IPS DF 6.9 (cell line): ENCODE data around the gene OR2D3.
"Not testable (repeated sequence)": the region's sequence is repeated elsewhere in the genome, so short reads cannot be mapped to it uniquely, and the experiment has no call there.

Experiments
- DNase-seq: peaks from one replicate; pipeline ENCODE4 v3.0.0-alpha.2; 2013; ENCODE audit warnings: low read depth, low spot score
- H3K27ac ChIP-seq: one replicate; pipeline ENCODE4 v1.5.1; 2013; ENCODE audit warnings: low read length, control low read depth
- H3K27me3 ChIP-seq: 2 replicates; pipeline ENCODE4 v1.6.1; 2013; ENCODE audit warnings: mild to moderate bottlenecking, low read length; ENCODE audit not compliant: control insufficient read depth, insufficient read depth
- H3K36me3 ChIP-seq: 2 replicates; pipeline ENCODE4 v1.6.1; 2013; ENCODE audit warnings: low read length; ENCODE audit not compliant: control insufficient read depth, insufficient read depth
- H3K4me1 ChIP-seq: 2 replicates; pipeline ENCODE4 v1.6.1; 2013; ENCODE audit warnings: low read length; ENCODE audit not compliant: control insufficient read depth, insufficient read depth
- H3K4me3 ChIP-seq: 2 replicates; pipeline ENCODE4 v1.5.1; 2013; ENCODE audit warnings: mild to moderate bottlenecking, low read length
- H3K9me3 ChIP-seq: 2 replicates; pipeline ENCODE4 v1.6.1; 2013; ENCODE audit warnings: low read length, inconsistent platforms; ENCODE audit not compliant: control insufficient read depth, insufficient read depth
- WGBS: extraction: QIAGEN DNeasy Blood & Tissue Kit; methylation state at CpG from one replicate; pipeline ENCODE4 v1.1.7; 2013; ENCODE audit warnings: mixed read lengths, missing lambda C conversion rate; ENCODE audit not compliant: insufficient read length, insufficient coverage; 5-methylcytosine and 5-hydroxymethylcytosine counted together

OR2D3 gene

DNA sequence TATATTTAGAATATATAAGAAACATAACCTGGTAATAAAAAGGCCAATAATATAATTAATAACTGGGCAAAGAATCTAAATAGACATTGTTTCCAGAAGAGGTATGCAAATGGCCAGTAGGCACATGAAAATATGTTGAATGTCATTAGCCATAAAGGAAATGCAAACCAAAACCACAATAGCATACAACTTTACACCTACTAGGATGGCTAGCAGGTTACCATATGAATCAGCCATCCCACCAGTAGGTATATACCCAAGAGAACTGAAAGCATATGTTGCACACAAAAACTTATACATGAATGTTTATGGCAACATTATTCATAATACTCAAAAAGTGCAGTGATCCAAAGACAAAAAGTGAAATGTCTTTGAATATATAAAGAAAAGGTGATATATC lies 25.8 kb upstream of the OR2D3 start:
- Histone ChIP-seq H3K27me3 (no peaks in the 10 kb centered on the region), H3K27ac (no peak overlapping the region), H3K4me3 (no peak overlapping the region), H3K4me1 (no peaks in the 10 kb centered on the region), H3K36me3 (no peaks in the 10 kb centered on the region), H3K9me3 (no peaks in the 10 kb centered on the region)
- DNase-seq, result no peak

GRCh38 chr11:6898911-6899310 lies 21.9 kb upstream of the OR2D3 start:
- Histone ChIP-seq H3K27me3 (no peaks in the 10 kb centered on the region), H3K9me3 (no peaks in the 10 kb centered on the region), H3K4me3 (no peak overlapping the region), H3K4me1 (no peaks in the 10 kb centered on the region), H3K27ac (no peak overlapping the region), H3K36me3 (no peaks in the 10 kb centered on the region)
- DNase-seq, result no peak
- no CpG with 5 or more reads among the region's 1 CpG for WGBS

GRCh38 chr11:6900327-6900999 lies 20.3 kb upstream of the OR2D3 start:
- no CpG with 5 or more reads among the region's 2 CpGs for WGBS
- Histone ChIP-seq H3K27me3 (no peaks in the 10 kb centered on the region), H3K4me3 (no peak overlapping the region), H3K27ac (no peak overlapping the region), H3K4me1 (no peaks in the 10 kb centered on the region), H3K9me3 (no peaks in the 10 kb centered on the region), H3K36me3 (no peaks in the 10 kb centered on the region)
- DNase-seq, result no peak

DNA sequence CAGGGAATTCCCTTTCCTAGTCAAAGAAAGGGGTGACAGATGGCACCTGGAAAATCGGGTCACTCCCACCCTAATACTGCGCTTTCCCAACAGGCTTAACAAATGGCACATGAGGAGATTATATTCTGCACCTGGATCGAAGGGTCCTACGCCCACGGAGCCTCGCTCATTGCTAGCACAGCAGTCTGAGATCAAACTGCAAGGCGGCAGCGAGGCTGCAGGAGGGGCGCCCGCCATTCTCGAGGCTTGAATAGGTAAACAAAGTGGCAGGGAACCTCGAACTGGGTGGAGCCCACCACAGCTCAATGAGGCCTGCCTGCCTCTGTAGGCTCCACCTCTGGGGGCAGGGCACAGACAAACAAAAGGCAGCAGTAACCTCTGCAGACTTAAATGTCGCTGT lies 16.0 kb upstream of the OR2D3 start:
- WGBS, result no CpG with 5 or more reads among the region's 13 CpGs

GRCh38 chr11:6911378-6911777 lies 9.4 kb upstream of the OR2D3 start:
- Histone ChIP-seq H3K9me3 (no peaks in the 10 kb centered on the region), H3K36me3 (no peaks in the 10 kb centered on the region), H3K4me3 (no peak overlapping the region), H3K27me3 (no peaks in the 10 kb centered on the region), H3K4me1 (no peaks in the 10 kb centered on the region), H3K27ac (no peak overlapping the region)
- no CpG with 5 or more reads among the region's 3 CpGs for WGBS
- DNase-seq, result no peak

More for the DNA sequence above, 16.0 kb upstream of the OR2D3 start:
- H3K36me3 ChIP-seq, H3K27ac ChIP-seq, DNase-seq, H3K9me3 ChIP-seq, H3K4me3 ChIP-seq, H3K4me1 ChIP-seq, H3K27me3 ChIP-seq: not testable (repeated sequence)

DNA sequence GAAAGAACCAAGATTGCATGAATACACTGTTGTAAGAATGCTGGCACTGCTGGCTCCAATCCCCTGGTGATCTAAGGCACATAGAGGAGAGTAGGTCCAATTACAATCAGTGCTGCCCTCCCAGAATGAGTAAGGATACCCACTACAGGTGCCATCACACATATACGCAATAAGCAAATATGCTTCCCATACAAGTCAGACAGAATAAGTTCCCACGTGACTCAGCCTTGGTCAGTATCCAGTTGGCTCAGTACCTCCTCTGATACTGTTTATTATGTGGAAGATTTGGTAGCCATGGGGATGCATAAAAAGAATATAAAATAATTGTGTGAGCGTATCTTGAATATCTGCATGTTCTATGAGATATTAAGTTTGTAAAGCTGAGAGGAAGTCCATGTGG lies 8.9 kb upstream of the OR2D3 start:
- Histone ChIP-seq H3K36me3 (no peaks in the 10 kb centered on the region), H3K9me3 (no peaks in the 10 kb centered on the region), H3K27ac (no peak overlapping the region), H3K4me1 (no peaks in the 10 kb centered on the region), H3K27me3 (no peaks in the 10 kb centered on the region), H3K4me3 (no peak overlapping the region)
- WGBS, result 100% methylated on average over 1 of the region's 3 CpGs
- DNase-seq, result no peak

- Histone ChIP-seq H3K9me3 (no peaks in the 10 kb centered on the region), H3K4me1 (no peaks in the 10 kb centered on the region), H3K27ac (no peak overlapping the region), H3K27me3 (no peaks in the 10 kb centered on the region), H3K36me3 (no peaks in the 10 kb centered on the region), H3K4me3 (no peak overlapping the region)
- no peak for DNase-seq
- no CpG with 5 or more reads among the region's 2 CpGs for WGBS
Measured at GRCh38 chr11:6919698-6920097, 1.1 kb upstream of the OR2D3 start.

DNA sequence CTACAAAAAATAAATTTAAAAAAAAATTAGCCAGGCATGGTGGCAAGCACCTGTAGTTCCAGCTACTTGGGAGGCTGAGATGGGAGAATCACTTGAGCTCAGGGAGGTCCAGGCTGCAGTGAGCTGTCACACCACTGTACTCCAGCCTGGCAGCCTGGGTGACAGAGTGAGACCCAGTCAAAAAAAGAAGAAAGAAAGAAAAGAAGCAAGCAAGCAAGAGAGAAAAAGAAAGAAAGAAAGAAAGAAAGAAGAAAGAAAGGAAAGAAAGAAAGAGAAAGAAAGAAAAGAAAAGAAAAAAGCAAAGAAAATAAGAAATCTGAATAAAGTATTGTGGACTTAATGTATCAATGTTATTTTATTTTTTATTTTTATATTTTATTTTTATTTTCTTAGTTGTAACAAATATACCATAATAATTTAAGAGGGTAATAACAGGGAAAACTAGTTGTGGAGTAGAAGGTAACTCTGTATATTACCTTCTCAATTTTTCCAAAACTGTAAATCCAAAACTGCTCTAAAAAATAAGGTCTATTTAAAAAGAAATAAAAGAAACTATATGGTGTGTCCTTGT lies 4.3 kb downstream of the OR2D3 start:
- Histone ChIP-seq H3K9me3 (no peaks in the 10 kb centered on the region), H3K4me3 (no peak overlapping the region), H3K27me3 (no peaks in the 10 kb centered on the region), H3K4me1 (no peaks in the 10 kb centered on the region; the same call in 1 of the 2 replicates), H3K36me3 (no peaks in the 10 kb centered on the region), H3K27ac (no peak overlapping the region)
- DNase-seq, result no peak

DNA sequence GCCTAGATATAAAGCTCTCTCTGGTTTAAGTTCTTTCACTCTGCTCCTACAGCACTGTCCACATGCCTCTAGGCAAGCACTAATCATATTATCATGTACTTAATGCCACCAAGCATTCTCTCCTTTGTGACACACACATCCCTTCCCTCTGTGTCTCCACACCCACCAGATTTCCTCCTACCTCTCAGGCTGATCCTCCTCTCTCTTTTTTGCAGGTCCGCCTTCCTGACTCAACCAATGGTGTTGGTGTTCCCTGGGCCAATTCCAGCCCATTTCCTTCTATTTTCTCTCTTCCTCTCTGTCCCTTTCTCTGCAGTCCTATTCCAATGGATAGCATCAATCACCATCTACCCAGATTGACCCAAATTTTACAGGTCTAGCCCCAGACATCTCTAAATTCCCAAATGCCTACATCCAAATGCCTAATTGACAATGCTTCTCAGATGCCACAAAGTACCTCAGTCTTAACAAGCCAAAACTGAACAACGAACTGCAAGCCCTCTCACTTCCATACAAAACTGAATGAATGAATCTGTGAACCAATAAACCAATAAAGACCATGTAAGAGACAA lies 4.9 kb downstream of the OR2D3 start:
- DNase-seq, result no peak
- H3K4me3 ChIP-seq, result peak overlapping the region; percentile 53; the same call in 1 of the 2 replicates
- no peak overlapping the region for H3K27ac ChIP-seq
- no peaks in the 10 kb centered on the region; the same call in 1 of the 2 replicates for H3K4me1 ChIP-seq
- H3K36me3 ChIP-seq, result no peaks in the 10 kb centered on the region
- no CpG with 5 or more reads among the region's 2 CpGs for WGBS
- no peaks in the 10 kb centered on the region for H3K27me3 ChIP-seq
- H3K9me3 ChIP-seq, result no peaks in the 10 kb centered on the region

DNA sequence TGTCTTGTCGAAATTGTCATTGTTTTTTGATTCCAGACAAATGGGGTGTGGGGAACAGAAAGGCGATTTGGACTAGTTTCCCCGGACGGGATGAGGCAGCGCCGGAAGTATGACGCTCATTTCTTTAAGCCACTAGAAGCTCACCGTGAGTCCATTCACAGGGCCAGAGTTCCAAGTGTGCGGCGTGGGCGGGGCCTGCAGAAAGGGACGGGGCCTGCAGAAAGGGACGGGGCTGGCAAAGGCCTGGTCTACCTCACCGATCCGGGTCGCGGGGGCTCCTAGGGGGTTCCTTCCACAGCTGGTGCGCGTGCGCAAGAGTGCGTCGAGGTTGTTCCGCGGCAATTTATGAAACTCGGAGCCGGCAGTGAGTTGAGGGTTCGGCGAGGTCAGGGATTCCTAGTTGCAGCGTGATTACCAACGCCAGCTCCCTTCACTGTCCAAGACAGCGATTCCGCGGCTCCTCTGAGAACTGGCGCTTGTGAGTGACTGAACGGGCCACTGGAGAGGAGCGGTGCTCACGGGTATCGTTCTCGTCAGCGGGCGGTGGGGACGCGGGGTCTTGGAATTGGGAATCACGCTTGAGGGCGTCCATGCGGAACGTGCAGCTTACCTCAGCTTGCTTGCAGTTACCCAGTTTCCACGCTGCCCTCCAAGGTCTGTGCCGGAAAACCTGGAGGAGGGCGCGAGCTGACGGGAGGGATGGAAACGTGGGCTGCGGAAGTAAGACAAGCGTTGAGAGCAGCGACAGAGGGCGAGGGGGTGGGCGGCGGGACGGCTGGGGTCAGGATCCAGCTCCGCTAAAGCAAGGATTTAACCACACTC lies 5.6 kb downstream of the OR2D3 start, which contains the start of gene ZNF215:
TSS of gene ZNF215 (plus strand) at position 219 of the 822 bp plus-strand sequence. CDS start 5,847 bp downstream, outside the sequence.
- no CpG with 5 or more reads among the region's 61 CpGs for WGBS
- Histone ChIP-seq H3K27ac (no peak within 1 kb of the TSS), H3K9me3 (no peaks in the 10 kb centered on the region), H3K27me3 (no peaks in the 10 kb centered on the region), H3K36me3 (no peaks in the 10 kb centered on the region), H3K4me1 (no peaks in the 10 kb centered on the region; the same call in 1 of the 2 replicates), H3K4me3 (peak within 1 kb of the TSS; percentile 53)
- peak; percentile 61 for DNase-seq
